GM19193 (cell line): ENCODE data around the gene KREMEN1.

Experiments used
- POLR2A ChIP-seq: IDR thresholded peaks from 4 replicates; pipeline ENCODE4 v1.6.1; 2011; ENCODE audit not compliant: insufficient read depth, insufficient read length; ENCODE audit errors: extremely low read depth

KREMEN1 gene

DNA sequence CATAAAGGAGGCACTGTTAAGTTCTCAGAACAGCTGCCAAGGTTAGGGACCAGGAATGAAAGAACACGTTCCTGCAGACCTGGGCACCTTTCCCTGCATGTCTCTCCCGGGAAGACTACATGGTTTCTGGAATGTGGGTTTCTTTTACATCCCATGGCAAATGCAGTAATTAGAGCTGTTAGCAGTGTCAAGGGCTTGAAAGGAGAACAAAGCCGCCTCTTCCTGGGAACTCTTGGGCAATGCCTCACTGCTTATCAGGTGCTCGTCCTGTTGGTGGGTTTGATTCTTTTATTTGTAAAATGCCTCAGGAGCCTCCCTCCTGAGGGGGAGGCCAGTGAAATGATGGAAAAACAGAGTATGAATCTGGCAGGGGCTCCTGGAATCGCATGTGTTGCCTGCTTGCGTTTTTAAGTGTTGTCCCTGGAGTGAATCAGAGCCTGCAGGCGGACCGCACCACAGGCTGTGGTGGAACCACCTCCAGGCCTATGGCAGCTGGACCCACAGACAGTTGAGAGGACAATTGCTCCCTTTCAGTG lies 10.5 kb upstream of the KREMEN1 start:
- TF ChIP-seq POLR2A = no peak

DNA sequence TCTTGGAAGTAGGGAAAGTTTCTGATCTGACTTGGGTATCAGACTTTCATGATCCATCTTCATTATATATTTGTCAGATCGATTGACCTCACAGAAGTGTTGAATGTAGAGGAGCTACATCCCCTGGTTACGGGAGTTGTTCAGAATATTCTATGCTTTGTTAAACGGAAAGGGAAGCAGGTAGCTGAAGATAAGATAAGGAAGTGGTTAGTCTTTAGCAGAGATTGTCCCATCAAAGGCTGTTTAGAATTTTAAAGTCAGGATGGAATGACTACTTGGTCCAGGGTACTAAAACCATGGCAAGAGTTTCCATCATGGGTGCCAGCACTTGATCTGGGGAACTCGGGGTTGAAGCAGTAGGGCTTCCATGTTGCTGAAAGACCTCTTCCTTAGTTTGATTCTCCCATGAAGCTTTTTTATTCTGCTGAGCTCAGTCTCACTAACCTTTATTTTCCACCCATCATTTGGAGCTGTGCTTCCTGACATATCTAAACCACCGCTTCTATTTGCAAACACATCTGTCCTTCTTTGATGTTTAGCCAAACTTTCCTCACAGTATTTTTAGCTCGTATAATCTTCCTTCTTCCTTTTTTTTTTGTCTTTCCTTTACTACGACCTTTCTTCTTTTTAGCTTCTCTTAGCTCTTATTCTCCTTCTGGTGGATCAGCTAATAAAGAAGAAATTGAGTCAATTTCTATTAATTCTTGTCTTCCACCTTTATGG lies 7.2 kb upstream of the KREMEN1 start:
- no peak for TF ChIP-seq POLR2A

DNA sequence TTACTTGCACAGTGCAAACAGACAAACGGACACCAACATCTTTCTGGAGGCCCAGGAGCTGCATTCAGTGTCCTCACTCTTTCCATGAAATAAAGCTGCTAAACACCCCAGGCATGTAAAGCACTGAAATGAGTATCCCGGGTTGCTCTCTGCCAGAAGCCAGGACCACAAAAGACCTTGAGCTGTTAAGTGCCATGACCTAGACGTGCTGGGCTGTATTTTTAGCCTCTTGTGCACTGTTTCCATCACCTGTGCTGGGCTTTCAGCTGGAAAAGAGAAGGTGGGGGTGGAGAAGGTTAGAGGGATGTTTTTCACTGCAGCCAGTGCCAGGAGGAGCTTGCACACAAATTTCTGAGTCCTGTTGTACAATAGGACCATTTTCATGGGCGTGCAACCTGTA lies 3.4 kb upstream of the KREMEN1 start:
- no peak for TF ChIP-seq POLR2A

DNA sequence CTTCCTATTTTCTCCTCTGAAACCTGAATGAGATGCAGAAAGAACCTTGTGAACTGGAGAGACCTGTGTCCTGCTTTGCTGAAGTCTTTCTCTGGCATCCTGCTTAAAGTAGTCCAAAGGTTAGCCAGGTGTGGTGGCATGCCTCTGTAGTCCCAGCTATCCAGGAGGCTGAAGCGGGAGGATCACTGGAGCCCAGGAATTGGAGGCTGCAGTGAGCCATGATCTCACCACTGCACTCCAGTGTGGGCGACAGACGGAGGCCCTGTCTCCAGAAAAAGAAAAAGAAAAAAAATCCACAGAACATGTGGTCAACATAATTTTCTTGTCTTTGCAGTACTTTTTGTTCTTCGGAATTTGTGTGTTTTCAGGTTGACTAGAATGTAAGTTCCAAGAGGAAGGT lies 2.3 kb upstream of the KREMEN1 start:
- TF ChIP-seq POLR2A = no peak

DNA sequence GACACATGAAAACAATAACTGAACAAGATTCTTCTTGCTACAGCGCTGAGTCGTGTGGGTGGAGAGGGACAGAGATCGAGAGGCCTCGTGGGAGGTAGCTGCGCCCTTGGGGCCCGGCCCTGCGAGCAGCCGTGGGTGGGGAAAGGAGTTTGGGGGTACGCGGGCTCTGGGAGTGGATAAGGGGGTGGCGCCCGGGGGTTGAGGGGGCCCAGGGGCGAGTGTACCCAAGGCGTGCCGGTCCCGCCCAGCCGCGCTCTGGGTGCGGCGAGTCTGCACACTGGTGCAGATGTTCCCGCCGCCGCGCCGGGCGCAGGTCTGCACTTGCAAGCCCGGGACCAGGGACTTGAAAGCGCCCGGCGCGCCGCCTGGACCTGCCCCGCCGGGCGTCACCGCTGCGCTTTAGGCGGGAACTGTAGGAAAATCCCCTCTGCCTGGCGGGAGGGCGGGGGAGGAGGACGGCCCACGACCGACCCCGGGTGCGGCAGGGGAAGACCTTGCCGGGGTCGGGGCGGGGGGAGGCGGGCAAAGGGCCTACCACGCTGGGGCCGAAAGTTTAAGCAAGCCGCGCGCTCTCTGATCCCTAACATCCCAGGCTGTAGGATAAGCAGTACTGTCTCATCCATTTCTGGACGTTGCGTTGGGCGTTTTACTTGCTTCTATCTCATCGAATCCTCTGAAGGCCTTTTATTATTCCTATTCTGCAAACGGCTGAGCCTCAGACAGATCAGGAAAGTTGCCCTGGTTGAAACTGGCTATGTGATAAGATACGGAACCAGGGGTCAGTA lies 1.4 kb upstream of the KREMEN1 start:
- no peak for TF ChIP-seq POLR2A

DNA sequence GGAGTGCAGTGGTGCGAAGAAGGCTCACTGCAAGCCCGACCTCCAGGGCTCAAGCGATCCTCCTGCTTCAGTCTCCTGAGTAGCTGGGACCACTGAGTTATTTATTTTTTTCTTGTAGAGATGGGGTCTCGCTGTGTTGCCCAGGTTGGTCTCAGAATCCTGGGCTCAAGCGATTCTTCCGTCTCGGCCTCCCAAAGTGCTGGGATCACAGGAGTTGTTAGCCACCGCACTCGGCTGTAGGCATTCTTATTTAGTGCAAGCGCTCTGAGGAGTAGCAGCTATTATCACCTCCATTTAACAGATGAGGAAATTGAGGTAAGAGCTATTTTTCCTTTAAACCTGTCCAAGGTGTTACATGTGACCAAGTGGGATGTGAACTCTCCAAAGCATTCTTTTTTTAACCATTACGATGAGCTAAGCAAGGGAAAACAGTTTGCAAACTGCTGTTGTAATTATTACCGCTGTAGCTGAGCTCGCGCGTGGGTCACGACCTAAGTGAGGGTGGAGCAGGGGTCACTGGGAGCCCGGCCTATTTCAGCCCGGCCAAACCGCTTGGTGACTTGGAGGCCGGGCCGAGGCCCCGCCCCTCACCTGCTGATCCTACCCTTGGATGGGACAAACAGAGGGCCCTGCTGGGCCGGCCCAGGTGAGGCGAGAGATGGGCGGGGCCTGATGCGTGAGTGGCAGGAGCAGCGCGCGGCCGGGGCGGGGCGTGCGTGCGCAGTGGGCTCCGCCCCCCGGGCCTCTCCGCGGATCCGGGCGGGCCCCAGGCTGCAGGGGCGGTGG lies 449 bp upstream of the KREMEN1 start:
- TF ChIP-seq POLR2A = no peak

DNA sequence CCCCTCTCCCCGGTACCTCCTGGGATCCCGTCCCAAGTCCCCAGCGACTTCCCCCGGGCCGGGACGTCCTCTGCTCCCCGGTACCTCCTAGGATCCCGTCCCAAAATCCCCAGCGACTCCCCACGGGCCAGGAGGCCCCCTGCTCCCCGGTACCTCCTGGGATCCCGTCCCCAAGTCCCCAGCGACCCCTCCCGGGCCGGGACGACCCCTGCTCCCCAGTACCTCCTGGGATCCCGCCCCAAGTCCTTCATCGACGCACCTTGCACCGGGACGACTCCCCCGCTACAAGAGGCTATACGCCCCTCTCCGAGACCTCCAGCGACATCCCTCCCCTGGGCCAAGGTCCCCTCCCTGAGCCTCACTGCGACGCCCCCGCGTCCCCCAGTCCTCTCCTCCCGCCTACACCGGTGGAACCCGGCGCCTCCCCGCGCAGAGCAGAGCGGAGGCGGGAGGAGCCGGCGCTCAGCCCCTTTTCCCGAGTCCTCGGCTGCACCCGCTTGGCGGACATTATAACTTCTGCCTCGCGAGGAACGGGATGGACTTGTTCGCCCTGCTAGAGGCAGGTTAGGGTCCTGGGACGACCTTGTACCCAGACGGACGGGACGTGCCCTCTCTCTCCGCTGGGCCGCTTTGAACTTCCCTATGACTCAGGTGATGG lies 912 bp downstream of the KREMEN1 start:
- no peak for TF ChIP-seq POLR2A

DNA sequence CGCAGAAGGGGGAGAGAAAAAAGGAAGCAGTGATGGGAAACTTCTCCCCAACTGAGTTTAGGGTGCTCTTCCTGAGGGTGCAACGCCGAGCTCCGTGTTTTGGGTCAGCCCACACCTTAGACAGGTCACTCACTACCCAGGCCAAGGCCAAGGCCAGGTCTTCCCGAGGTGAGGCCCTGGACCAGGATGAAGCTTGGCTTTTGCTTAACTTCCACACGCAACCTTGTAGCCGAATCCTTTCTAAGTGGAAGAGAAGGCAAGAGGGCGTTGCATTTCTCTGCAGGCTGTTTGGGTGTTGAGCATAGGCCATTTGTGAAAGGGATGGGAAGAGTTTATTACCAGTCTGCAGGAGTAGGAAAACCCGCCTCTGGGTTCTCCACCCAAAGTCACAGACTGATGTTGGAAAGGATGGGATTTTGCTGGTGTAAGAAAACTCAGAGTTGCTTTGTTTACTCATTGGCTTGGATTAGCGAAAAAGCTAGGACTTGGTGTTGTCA lies 1.5 kb downstream of the KREMEN1 start:
- no peak for TF ChIP-seq POLR2A

DNA sequence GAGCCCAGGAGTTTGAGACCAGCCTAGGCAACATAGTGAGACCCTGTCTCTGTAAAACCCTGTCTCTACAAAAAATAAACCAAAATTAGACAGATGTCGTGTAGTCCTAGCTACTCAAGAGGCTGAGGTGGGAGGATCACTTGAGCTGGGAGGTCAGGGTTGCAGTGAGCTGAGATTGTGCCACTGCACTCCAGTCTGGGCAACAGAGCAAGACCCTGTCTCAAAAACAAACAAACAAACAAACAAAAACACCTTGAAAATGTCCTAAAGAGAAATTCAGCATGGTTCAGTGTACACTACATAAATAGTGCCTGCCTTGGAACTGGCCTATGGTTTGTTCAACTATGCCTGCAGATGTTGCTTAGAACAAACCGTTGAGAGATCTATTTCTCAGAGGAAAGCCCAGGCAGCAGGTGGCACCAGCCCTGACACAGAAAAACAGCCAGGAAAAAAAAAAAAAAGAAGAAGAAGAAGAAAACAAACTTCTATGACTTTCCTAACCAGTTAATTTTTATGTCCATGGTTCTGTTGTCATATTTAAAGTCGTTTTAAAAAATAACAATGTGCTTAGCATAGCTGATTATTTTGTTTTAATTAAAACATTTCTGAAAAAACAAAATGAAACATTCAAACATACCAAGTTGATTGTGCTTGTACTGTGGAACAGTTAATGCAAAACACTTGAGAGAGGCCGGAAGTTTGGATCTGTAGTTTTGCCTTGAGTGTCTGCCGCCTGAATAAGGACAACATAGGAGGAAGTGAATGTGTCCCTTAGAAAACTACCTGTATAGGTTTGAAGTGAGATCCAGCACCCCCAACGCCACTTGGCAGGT lies 5.4 kb downstream of the KREMEN1 start:
- TF ChIP-seq POLR2A = no peak

DNA sequence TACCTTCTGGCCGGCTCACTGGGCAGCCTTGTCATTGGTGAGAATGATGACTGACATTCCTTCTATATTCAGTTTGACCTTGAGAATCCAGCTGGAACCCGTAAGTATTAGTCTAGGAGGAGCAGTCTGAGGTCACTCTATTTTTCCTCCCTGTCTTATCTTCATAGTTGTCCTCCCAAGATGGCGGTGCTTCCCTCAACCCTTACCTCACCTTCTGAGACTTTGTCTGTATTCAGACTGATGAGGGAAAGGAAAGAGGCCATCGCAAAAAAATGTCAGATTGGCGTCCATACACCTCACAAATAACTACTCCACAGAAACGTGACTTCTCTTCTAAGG lies 6.0 kb downstream of the KREMEN1 start:
- no peak for TF ChIP-seq POLR2A

DNA sequence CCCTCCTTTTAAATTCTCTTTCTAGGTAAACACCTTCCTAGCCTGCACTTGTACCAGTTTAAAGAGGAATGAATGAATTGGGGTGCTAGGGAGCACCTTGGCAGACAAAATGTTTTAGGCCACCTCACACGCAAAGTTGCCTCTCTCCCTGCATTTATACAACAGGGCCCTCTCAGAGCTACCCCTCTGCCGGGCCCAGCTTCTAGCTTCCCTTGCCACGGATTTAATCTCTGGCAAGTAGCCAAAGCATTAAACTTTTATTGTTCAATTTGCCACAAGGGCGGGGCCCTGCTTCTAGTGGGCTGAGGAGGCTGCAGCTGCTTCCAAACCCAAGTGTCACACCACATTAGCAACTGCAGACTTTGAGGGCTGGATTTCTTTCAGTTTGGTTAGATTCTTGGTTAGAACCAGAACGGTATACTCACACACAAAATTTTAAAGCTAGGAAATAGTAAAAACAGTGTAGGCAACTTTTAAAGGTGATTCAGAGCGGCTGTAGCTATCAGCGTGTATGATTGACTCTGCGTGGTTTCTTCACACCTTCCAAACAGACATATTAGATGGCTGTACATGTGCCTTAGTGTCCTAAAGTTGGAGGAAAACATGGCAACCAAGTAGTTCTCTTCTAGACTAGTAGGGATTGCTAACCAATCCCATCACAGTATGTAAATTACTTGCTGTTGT lies 6.5 kb downstream of the KREMEN1 start:
- no peak for TF ChIP-seq POLR2A

DNA sequence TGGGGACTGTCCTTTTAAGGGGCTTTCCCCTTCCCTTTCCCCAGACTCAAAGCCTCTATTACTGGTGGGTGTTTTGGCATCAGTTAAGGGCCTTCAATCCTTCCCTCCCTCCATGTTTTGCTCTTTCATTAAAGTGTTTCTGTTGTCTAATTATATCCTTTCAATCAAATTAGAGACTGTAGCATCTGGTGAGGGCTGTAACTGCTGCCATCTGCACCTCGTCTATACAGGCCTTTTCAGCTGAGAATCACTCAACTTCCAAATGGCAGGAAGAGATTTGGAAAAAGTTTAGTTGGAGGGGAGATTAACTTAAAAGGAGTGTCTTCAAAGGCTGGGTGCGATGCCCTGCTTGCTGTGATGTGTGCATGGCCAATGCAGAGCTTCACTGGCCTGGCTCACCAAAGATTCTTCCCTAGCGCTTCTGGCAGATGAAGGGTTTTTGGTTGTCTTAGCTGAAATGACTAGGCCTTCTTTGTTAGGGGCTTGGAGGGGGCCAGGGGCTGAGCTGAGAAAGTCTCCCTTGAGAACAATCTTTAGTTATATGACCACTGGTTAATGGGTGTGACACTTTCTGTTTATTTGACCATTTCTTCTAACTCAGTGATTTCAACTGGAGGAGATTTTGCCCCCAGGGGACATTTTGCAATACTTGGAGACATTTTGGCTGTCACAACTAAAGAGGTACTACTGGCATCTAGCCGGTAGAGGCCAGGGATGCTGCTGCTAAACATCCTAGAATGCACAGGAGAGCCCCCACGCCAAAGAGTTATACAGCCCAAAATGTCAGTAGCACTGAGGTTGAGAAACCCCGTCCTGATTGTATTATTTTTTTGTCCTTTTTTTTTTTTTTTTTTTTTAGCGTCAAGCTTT lies 7.5 kb downstream of the KREMEN1 start:
- no peak for TF ChIP-seq POLR2A
